NCI-H2029 (cell line): Measurements from ENCODE around the gene PRR29.
A peak's percentile ranks its signal among the peaks of the same experiment; 100 is the strongest.
"Not testable (repeated sequence)": the region's sequence is repeated elsewhere in the genome, so short reads cannot be mapped to it uniquely, and the experiment has no call there.

Source experiments
- DNase-seq: peaks from one replicate; lab custom pipeline; 2025; lab: John Stamatoyannopoulos, UW

PRR29 gene

DNA sequence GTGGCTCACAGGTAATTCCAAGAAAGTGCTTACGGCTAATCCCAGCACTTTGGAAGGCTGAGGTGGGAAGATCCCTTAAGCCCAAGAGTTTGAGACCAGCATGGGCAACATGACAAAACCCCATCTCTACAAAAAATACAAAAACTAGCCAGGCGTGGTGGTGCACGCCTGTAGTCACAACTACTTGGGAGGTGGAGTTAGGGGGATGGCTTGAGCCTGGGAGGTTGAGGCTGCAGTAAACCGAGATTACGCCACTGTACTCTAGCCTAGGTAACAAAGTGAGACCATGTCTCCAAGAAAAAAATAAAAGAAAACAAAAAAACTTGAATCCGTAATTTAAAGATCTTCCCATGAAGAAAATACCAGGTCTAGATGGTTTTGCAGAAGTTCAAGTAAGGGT is 17.3 kb downstream of the PRR29 start:
- no peak for DNase-seq

GRCh38 chr17:64016231-64016784 is 18.2 kb downstream of the PRR29 start:
- DNase-seq = no peak

DNA sequence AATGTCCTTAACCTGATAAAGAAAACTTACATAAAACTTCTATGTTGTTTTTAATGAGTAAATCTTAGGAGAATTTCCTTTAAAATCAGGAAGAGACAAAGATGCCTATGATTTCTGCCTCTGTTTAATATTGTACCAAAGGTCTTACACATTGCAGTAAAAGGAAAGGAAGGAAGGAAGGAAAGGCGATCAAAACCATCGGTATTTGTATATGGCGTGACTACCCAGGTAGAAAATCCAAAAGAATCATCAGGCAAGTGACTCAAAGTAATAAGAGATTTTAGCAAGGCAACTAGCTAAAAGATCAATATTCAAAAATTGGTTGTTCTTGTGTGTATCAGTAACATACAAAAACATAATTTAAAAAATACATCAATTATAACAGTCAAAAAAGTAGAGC is 18.8 kb downstream of the PRR29 start:
- no peak for DNase-seq

- DNase-seq = no peak
These were observed 19.3 kb downstream of the PRR29 start for GRCh38 chr17:64017381-64017980.

DNA sequence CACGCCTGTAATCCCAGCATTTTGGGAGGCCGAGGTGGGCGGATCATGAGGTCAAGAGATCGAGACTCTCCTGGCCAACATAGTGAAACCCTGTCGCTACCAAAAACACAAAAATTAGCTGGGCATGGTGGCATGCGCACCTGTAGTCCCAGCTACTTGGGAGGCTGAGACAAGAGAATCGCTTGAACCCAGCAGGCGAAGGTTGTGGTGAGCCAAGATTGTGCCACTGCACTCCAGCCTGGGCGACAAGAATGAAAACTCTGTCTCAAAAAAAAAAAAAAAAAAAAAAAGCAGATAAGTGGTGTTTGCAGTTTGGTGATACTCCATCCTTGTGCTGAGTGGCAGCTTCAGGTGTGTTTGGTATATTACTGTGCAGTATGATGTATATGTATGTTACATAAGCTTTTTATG is 21.4 kb downstream of the PRR29 start:
- not testable (repeated sequence) for DNase-seq

DNA sequence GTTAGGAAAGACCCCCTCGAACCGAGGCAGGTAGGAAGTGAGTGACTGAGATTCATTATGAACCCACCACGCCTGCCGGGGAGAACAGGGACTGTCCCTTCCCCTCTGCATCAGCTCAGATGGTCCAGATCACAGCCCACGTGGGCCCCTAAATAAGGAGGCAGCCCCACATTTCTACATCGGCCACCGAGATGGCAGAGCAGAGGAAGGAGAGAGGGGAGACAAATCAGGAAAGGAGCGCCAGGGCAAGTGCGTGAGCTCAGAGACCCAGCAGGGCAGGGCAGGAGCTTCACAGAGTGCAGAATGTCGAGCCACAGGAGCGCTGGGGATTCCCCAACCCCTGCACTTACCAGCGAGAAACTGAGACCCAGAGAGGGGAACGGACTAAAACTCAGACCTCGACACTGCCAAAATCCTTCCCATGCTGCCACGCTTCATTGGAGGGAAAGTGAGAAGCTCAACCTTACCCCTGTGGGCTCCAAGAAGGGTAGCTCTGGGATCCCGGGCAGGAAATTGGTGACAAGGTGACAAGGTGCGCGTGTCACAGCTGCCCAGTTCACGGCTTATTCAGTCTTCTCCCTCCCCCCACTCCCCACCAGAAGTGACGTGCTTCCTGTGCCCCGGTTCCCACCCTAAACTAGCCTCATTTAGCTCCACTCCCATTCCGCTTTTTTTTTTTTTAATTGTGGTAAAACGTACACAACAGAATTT is 22.1 kb downstream of the PRR29 start, which contains the start of gene ICAM2:
ICAM2 (minus strand) TSS at position 578 of the 711 bp plus-strand sequence. CDS start 13,942 bp downstream, outside the sequence.
- no peak for DNase-seq

DNA sequence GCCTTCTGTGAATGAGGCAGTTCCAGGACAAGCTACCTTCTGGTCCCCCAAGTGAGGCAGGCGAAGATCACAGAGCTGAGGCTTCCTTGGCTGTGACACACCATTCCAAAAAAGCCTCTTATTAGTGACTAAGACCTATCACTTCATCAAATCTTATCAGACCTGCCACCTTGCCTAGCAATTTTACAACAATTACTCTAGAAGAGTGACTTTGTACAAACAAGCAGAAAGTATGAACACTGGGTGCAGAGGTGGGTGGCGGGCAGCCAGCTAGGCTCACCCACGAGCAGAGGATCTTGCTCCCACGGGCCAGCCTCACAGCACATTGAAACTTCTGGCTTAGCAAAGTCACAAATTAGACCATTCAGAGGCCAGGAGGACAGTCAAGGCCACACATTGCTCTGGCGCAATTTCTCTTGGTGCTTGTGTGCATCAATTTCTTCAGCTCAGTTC is 24.5 kb downstream of the PRR29 start:
- DNase-seq = no peak

DNA sequence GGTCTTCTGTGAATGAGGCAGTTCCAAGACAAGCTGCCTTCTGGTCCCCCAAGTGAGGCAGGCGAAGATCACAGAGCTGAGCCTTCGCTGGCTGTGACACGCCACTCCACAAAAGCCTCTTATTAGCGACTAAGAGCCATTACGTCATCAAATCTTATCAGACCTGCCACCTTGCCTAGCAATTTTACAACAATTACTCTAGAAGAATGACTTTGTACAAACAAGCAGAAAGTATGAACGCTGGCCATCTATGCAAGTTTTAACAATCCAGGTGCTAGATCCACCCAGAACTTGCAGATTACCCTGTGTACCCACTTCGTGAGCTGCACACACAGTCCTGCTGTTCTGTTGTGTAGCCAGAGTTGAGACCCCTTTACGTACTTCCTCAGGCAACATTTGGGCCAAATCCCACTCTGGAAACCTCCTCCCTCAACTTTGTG is 26.1 kb downstream of the PRR29 start:
- DNase-seq = no peak

- no peak for DNase-seq
These were observed 26.9 kb downstream of the PRR29 start for GRCh38 chr17:64024781-64025731.

DNA sequence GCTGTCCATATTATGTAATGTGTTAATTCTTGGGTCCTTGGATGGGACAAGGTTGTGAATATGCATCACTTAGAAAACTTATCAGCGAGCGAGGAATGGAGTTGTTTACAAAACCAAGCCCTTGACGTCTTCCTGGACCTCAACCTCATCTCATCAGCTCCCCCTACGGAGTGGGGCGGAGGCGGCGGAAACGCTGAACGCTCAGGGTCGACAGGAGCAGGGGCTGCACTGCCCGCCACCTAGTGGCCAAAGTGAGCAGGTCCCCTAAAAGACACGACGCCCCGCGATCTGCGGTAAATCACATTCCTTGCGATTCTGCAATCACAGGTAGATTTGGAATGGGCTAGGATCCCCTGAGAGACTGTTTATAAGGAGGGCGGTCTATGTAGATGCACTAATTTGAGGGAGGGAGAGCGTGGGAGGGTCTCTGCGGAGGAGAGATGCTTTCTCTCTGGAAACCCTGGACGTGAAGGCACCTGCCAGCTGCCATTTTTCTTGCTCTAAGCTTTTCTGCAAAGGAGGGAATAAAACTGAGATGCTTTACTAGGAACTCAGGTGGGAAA is 27.7 kb downstream of the PRR29 start:
- DNase-seq = peak; percentile 59

DNA sequence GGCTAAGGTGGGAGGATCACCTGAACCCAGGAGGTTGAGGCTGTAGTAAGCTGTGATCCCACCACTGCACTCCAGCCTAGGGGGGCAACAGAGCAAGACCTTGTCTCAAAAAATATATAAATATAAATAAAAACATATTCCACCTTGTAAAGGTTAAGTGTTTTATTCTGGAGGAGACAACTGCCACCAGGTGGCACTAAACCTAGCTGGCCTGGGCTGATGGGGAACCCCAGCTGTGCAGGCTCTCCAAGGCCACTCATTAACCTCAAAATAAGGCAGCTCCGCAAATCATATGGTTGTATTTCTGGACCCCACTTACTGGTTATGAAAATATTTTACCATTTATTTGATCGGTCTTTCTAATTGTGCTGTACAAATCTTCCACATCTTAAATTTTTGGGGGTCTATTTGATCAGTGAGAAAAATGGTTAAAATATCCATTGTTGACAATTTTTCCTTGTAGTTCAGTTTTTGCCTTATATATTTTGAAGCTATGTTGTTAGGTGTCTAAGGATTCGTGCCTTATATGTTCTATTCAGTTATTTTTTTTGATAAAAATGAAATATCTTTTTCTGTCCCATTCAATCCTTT is 30.8 kb downstream of the PRR29 start:
- peak; percentile 30 for DNase-seq

- DNase-seq = no peak
These were observed 33.9 kb downstream of the PRR29 start for GRCh38 chr17:64032081-64032480.

GRCh38 chr17:64036198-64036922 is 38.2 kb downstream of the PRR29 start:
- no peak for DNase-seq

DNA sequence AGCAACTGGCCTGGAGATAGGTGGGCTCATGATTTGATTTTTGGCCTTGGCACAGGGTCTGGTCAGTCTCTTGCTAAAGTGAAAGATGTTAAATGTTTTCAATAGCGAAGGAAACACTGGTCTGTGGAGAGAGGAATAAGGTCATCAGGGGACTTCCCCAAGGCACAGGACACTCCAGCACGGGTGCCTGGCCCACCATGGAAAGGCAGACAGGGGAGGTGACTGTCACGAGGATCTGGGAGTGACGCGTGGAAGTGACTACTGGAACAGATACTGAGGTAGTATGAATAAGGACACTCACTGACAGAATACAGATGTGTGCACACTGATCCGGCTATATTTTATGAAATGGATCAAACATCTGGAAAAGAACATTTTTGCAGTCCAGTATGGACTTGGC is 39.0 kb downstream of the PRR29 start:
- no peak for DNase-seq

GRCh38 chr17:64037802-64038201 is 39.7 kb downstream of the PRR29 start:
- no peak for DNase-seq

GRCh38 chr17:64038331-64039105 is 40.4 kb downstream of the PRR29 start:
- DNase-seq = no peak

DNA sequence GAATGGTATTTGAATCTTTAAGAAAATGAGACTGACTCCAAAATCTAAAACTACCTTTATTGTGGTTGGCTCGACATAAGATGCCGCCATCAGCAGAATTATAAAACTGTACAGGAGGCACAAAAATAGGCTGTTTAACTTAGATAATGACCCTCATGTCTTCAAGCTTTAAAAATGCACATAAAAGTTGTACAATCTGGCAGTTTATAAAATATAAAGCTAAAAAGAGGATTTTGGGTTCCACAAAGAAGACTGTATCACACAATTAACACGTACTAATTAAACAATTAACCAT is 40.9 kb downstream of the PRR29 start:
- no peak for DNase-seq

DNA sequence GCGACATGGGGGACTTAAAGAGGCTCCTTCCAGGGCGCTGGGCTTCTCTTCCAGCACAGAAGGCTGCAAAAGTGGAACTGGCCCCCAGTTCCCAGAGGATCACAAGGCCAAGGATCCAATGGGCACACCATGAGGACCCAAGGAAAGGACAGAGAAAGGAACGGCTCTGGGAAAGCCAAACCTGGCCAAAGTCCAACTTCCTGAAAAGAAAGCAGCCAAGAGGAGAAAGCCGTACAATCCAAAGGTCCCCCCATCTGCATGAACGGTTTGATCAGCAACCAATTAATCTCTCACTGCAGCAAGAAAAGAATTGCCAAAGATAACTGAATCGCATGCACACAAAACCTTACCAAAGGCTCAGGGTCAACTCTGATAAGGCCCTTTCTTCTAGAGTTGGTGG is 42.1 kb downstream of the PRR29 start:
- no peak for DNase-seq

DNA sequence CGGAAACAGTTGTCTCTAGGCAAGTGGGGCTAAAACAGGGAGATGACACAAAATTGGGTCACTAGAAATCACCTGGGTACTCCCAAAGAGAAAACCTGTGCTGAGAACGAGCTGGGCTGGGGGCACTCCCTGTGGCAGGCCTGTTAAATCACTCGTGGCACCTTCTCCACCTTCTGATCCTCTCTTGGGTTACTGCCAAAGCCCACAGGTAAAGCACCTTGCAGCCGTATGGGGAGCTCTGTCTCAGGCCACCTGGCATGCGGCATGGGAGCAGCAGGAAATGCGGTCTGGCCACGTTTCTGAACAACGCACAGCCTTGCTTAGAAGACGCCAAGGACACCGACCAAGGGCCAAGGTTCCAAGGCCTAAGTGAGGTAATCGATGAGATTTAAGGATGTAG is 43.8 kb downstream of the PRR29 start:
- DNase-seq = no peak
